DMS153 treated with DMSO at 0.1 percent for 48 hours (cell line): Measurements from ENCODE around the gene CTDSPL2.
"Not testable (repeated sequence)": the region's sequence is repeated elsewhere in the genome, so short reads cannot be mapped to it uniquely, and the experiment has no call there.

ENCODE experiments used
- DNase-seq: peaks from one replicate; lab custom pipeline; 2025; ENCODE audit not compliant: unreplicated experiment; lab: John Stamatoyannopoulos, UW

CTDSPL2 gene

DNA sequence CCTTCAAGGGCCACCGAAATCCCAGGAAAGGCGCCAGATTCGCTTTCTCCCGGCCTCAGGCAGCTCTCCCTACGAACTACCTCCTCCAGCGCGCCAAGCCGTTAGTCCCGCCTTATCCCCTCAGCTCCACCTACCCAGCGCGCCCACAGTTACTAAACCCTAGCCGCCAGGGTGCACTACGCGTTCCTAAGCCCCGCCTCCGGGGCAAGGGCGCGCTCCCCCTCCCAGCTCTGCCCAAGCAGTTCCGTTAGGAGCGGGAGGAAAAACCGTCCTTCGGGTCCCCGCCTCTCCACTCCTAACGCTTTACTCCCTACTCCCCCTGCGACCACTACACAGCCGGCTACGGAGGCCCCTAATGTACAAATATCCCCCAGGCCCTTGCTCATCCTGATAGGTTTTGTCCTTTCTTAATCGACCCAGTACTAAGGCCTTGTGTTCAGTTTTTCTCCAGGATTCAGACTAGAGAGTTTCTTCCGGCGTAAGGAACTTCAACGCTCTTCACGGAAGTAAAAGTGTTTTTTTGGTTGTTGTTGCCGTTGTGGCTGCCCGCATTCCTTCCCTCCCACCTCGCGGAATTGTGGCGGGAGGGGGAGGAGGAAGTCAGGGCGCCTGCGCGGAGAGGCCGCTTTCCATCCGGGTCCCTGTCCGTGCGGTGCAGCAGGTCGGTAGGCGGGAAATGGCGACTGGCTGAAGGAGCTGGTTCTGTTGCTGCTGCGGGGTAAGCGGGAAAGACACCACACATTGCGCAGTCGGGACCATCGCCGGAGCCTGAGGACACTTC lies at the start of gene CTDSPL2:
TSS of gene CTDSPL2 (plus strand) at position 655 of the 781 bp plus-strand sequence. CDS start 31,386 bp downstream, outside the sequence.
- peak; percentile 71 for DNase-seq

DNA sequence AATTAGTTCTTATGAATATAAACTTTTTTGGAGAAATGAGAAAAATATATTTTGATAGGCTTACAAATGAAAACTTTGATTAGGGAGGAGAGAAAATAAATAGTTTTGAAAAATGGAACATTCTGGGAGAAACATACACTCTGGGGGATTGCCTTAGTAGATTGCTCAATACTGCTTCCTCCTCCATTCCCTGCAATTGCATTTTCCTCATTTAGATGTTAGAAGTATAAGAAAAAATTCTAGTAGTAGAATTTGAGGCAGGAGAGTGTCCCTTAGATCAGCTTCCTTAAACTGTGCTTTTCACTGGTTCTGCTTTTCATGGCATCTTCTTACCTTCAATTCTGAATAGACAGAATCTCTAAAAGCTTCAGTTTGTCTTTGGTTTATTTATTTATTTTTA lies 46.2 kb upstream of the CTDSPL2 start:
- no peak for DNase-seq

DNA sequence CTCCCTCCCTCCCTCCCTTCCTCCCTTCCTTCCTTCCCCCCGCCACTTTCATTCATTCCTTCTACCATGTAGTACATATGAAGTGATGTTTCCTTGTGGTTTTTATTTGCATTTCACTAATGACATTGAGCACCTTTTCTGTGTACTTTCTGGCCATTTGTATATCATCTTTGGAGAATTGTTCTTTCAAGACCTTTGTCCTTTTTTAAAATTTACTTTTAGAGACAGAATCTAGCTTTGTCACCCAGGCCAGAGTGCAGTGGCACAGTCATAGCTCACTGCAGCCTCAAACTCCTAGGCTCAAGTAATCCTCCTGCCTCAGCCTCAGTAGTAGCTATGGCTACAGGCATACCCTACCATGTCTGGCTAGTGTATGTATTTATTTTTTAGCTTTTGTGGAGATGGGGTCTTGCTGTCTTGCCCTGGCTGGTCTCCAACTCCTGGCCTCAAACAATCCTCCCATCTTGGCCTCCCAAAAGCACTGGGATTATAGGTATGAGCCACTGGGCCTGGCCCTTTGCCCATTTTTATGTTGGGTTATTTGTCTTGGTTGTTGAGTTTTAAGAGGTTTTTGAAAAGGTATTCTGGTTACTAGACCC lies 42.0 kb upstream of the CTDSPL2 start:
- no peak for DNase-seq

DNA sequence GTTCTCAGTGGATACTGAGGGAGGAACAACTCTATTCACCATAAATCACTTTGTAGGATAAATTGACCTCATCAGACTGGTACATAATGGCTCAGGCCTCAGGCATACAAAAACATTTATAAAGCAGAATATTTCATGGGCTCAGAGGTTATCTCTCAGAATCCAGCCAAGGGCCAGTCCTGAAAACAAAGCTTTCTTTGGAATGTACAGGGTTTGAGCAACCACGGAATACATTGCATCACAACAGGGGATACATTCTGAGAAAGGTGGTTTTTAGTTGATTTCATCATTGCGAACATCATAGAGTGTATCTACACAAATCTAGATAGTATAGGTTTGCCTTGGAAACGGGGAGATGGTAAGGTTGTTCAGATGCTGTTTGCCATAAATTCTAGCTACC lies 33.4 kb upstream of the CTDSPL2 start:
- no peak for DNase-seq

DNA sequence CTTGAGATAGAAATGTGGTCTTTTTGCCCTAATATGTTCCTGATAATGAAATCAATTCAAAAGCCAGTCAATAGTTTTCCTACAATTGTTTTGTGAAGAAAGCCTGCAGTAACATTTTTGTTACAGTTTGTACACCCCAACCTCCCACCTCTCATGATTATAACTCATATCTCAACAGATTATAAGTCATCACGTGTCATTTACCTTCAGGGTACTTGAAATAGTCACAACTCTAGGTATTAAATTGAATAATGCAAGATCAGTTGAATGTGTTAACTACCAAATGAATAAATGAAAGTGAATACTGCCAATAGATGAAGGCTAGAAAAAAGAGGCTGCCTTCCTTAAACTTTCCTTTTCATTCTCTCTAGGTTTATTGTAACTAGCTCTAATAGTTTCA lies 32.9 kb upstream of the CTDSPL2 start:
- DNase-seq, result no peak

GRCh38 chr15:44397869-44398268 lies 29.6 kb upstream of the CTDSPL2 start:
- no peak for DNase-seq

DNA sequence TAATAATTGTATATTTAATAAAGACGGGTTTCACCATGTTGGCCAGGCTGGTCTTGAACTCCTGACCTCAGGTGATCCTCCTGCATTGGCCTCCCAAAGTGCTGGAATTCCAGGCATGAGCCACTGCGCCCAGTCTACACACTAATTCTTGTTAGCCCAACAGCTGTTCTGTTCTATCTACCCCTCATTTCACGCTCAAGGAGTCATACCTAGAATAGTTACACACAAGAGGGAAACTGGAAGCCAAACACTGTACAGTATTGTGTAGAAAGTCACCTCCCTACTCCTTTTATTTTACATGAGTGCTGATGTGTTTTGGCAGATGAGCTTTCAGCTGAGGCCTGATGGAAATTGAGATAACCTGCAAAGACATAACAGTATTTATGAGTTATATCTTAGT lies 13.4 kb upstream of the CTDSPL2 start:
- no peak for DNase-seq

DNA sequence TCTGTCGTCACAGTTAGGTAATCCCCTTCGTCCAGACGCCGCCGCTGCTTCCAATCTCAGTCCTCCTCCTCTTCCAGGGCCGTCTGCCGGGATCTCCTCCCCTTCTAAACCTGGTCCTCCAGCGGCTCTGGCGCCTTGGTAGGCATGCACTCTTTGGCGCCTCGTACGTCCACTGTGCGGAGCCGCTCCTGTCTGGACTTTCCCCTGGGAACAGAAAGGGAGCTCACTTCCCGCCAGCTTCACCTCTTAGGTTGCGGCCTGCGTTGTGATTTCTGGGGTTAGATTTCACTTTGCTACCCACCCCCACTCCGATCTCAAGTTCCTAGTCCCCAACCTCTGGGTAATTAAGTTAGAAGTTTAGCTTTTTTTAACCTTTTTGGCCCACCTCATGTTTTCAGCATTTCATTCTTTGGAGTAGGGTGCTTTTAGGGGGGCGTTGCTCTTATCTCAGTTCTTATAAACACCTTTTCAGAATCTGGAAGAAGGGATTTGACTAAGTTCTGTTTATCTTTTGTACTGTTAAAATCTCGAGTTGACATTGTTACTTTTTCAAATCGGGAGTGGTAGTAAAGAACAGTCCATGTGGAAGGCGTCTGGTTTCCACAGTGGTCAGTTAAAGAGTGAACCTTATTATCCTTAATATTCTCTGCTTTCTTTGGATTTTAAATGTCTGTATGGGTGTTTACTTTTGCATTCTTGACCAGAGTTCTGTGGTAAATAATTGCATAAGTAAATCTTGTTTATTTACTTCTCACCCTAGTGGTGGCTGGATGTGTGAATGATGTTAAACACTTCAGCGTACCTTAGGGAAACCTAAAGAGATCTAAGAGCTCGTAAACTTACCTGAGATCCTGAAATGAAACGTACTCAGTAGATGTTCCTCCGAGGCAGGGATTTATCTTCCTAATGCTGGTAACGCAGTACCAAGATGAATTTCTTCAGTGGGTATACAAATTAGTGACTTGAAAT lies 611 bp downstream of the CTDSPL2 start:
- peak; percentile 24 for DNase-seq

GRCh38 chr15:44435893-44436667 lies 8.7 kb downstream of the CTDSPL2 start:
- DNase-seq, result no peak

- DNase-seq, result no peak
Measured at GRCh38 chr15:44438402-44438801, 11.0 kb downstream of the CTDSPL2 start.

DNA sequence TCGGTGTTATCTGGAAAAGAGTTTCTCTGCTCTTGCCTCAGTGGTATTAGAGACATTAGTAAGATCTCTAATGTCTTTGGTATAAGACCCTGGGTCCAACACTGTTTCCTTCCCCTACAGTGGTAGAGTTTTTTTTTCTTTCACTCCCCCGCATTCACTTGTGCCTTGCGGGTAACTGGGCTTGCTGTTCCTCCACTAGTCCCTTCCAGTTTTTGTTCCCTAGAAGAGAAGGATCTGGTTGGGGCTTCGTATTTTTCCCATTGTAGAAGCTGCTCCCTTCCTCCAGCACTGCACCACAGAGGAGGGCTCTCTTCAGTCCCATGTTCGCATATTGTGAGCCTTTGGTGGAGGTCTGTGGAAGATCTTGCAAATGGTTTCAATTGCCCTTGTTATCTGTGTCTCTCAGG lies 13.7 kb downstream of the CTDSPL2 start:
- DNase-seq, result no peak

GRCh38 chr15:44443515-44443914 lies 16.1 kb downstream of the CTDSPL2 start:
- DNase-seq, result no peak

GRCh38 chr15:44447772-44448376 lies 20.4 kb downstream of the CTDSPL2 start:
- no peak for DNase-seq

DNA sequence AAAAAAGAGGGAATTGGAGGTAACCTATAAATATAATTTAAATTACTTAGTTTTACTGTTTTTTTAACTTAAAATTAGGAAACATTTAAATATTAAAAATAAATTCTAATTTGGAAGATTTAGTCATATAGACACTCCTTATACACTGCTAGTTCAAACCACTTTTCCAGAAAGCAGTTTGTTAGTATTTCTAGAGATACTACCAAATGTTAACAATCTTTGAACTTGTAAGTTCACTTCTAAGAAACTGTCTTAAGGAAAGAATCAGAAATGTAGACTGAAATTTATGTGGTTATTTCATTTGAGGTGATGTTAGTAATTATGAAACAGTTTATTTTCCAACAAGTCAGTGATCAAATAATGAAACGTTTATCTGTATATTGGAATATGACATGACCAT lies 22.7 kb downstream of the CTDSPL2 start:
- no peak for DNase-seq

DNA sequence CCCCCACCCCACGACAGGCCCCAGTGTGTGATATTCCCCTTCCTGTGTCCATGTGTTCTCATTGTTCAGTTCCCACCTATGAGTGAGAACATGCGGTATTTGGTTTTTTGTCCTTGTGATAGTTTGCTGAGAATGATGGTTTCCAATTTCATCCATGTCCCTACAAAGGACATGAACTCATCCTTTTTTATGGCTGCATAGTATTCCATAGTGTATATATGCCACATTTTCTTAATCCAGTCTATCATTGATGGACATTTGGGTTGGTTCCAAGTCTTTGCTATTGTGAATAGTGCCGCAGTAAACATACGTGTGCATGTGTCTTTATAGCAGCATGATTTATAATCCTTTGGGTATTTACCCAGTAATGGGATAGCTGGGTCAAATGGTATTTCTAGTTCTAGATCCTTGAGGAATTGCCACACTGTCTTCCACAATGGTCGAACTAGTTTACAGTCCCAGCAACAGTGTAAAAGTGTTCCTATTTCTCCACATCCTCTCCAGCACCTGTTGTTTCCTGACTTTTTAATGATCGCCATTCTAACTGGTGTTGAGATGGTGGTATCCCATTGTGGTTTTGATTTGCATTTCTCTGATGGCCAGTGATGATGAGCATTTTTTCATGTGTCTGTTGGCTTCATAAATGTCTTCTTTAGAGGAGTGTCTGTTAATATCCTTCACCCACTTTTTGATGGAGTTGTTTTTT lies 26.3 kb downstream of the CTDSPL2 start:
- DNase-seq, result not testable (repeated sequence)

GRCh38 chr15:44458429-44458828 lies 31.0 kb downstream of the CTDSPL2 start:
- DNase-seq, result no peak

DNA sequence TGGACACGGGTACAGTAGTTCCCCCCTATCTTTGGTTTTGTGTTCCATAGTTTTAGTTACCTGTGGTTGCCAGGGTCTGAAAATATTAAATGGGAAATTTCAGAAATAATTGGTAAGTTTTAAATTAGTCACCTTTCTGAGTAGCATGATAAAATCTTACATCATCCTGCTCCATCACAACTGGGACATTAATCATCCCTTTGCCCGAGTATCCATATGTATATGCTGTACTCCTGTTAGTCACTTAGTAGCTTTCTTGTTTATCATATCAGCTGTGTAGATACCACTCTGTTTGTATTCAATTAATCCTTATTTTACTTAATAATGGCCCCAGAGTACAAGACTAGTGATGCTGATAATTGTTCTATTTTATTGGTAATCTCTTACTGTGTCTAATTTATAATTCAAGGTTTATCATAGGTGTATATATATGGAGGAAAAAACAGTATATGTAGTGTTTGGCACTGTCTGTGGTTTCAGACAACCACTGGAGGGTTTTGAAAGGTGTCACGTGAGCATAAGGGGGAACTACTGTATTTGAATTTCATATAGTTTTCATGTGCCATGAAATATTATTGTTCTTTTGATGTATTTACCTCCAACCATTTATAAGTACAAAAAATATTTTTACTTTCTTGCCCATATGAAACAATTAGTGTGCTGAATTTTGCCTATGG lies 41.4 kb downstream of the CTDSPL2 start:
- DNase-seq, result no peak

- DNase-seq, result no peak
Measured at GRCh38 chr15:44471885-44472455, 44.5 kb downstream of the CTDSPL2 start.

DNA sequence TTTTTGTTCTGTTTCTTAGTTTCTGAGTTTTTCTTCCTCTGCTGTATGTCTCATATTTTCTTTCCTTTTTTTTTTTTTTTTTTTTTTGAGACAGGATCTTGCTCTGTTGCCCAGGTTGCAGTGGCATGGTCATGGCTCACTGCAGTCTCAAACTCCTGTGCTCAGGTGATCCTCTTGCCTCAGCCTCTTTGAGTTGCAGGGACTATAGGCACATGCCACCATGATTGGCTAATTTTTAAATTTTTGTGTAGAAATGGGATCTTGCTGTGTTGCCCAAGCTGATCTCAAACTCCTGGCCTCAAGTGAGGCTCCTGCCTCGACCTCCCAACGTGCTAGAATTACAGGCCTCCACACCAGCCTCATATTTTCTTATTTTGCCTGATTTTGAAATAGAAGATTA lies 51.9 kb downstream of the CTDSPL2 start:
- no peak for DNase-seq
